ENCODE results near the gene GDI2.

DNA sequence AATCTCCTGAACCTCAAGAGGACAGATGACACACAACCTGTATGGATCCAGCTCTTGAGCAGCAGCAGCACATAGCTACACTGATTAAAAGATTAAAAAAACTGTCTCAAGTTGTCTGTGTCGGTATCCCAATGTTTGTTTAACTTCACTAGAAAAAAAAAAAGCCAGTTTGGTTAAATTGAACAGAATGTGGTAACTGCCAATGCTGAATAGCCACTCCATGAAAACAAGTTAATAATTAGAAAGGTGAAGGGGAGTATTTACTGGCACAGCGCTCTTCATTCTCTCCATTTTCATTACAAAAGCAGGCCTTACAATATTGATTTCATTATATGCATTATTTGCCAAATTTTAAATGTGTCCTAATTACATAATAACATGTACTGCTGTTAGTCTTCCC lies 47.6 kb downstream of the GDI2 start:
- TF ChIP-seq, protein P1, sequence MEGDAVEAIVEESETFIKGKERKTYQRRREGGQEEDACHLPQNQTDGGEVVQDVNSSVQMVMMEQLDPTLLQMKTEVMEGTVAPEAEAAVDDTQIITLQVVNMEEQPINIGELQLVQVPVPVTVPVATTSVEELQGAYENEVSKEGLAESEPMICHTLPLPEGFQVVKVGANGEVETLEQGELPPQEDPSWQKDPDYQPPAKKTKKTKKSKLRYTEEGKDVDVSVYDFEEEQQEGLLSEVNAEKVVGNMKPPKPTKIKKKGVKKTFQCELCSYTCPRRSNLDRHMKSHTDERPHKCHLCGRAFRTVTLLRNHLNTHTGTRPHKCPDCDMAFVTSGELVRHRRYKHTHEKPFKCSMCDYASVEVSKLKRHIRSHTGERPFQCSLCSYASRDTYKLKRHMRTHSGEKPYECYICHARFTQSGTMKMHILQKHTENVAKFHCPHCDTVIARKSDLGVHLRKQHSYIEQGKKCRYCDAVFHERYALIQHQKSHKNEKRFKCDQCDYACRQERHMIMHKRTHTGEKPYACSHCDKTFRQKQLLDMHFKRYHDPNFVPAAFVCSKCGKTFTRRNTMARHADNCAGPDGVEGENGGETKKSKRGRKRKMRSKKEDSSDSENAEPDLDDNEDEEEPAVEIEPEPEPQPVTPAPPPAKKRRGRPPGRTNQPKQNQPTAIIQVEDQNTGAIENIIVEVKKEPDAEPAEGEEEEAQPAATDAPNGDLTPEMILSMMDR (IDR thresholded peaks at IDR 0.05) = no peak
- no peak for TF ChIP-seq POLR2A (IDR thresholded peaks at IDR 0.05)
- no peak for TF ChIP-seq POLR2AphosphoS5 (IDR thresholded peaks at IDR 0.05; ENCODE audit: insufficient read depth in 1 of 2, low read depth in 1 of 2)
